PC-9 (cell line): ENCODE measurements around the gene CDH10. TPM values are rescaled to one million over a fixed set of nuclear protein-coding genes. Genes with fewer than 3 reads are reported as not detected.

Source experiments
- BruUV-seq: library from RNA; stranded (reverse); fragments of 400-500 nt; replicated peaks from 2 replicates; lab custom pipeline; 2021; lab: Mats Ljungman, UMichigan
- CTCF ChIA-PET: fragments of 300-600 bp; sonication (Branson Sonifier 250); formaldehyde crosslinking; loops from one replicate; lab custom pipeline; 2022; ENCODE audit warnings: antibody characterized with exemption; lab: Charles Lee
- POLR2A ChIA-PET: fragments of 300-600 bp; sonication (Branson Sonifier 250); formaldehyde crosslinking; loops from one replicate; lab custom pipeline; 2022; ENCODE audit warnings: antibody characterized with exemption; ENCODE audit not compliant: unreplicated experiment; lab: Charles Lee
- DNase-seq, 2 experiments: peaks; one replicate each; pipeline versions ENCODE4 v3.0.0 to v3.0.0-alpha.2; 2015 to 2022; ENCODE audit warnings: mixed read lengths in 1 of 2
- H2AFZ ChIP-seq: fragments of 200-600 bp; sonication (generic); 2 replicates; pipeline ENCODE4 v1.8.1; 2017; ENCODE audit warnings: antibody characterized with exemption
- H3F3A ChIP-seq: fragments of 200-600 bp; sonication (generic); 2 replicates; pipeline ENCODE4 v1.8.1; 2017; ENCODE audit warnings: antibody characterized with exemption, mild to moderate bottlenecking, low read depth; ENCODE audit not compliant: insufficient read depth
- H3K27ac ChIP-seq: fragments of 200-600 bp; sonication (generic); 2 replicates; pipeline ENCODE4 v1.6.1; 2016; ENCODE audit warnings: mixed run types
- H3K27me3 ChIP-seq: fragments of 200-600 bp; sonication (generic); 2 replicates; pipeline ENCODE4 v1.6.1; 2016; ENCODE audit warnings: low read depth, mixed run types; ENCODE audit not compliant: insufficient read depth
- H3K36me3 ChIP-seq: fragments of 200-600 bp; sonication (generic); 2 replicates; pipeline ENCODE4 v1.6.1; 2016; ENCODE audit warnings: low read depth, mixed run types
- H3K4me1 ChIP-seq: fragments of 200-600 bp; sonication (generic); replicated peaks from 2 replicates; pipeline ENCODE4 v1.6.1; 2016; ENCODE audit warnings: mixed run types; ENCODE audit not compliant: insufficient read depth
- H3K4me2 ChIP-seq: fragments of 200-600 bp; sonication (generic); 2 replicates; pipeline ENCODE4 v1.6.1; 2017; ENCODE audit warnings: mixed run types
- H3K4me3 ChIP-seq: fragments of 200-600 bp; sonication (generic); 2 replicates; pipeline ENCODE4 v1.6.1; 2016; ENCODE audit warnings: mixed run types
- H3K79me2 ChIP-seq: fragments of 200-600 bp; sonication (generic); 2 replicates; pipeline ENCODE4 v1.6.1; 2017; ENCODE audit warnings: low read depth, mixed run types
- H3K9me2 ChIP-seq: fragments of 200-600 bp; sonication (generic); 2 replicates; pipeline ENCODE4 v1.8.1; 2017; ENCODE audit warnings: mild to moderate bottlenecking; ENCODE audit not compliant: insufficient read depth
- H3K9me3 ChIP-seq: fragments of 200-600 bp; sonication (generic); 2 replicates; pipeline ENCODE4 v1.8.1; 2016; ENCODE audit warnings: low read depth; ENCODE audit not compliant: insufficient read depth
- H4K20me1 ChIP-seq: fragments of 200-600 bp; sonication (generic); 2 replicates; pipeline ENCODE4 v1.8.1; 2017; ENCODE audit not compliant: insufficient read depth
- CTCF ChIP-seq: fragments of 200-600 bp; sonication (generic); conservative IDR thresholded peaks from 2 replicates; pipeline ENCODE4 v1.6.1; 2017; ENCODE audit warnings: mixed run types, antibody characterized with exemption, mild to moderate bottlenecking, moderate library complexity
- EZH2 ChIP-seq: fragments of 200-600 bp; sonication (generic); IDR thresholded peaks from 2 replicates; pipeline ENCODE4 v1.8.0; 2017; ENCODE audit warnings: antibody characterized with exemption, low read depth
- intact Hi-C: fragments of 100-400 bp; cut with micrococcal nuclease; formaldehyde crosslinking; loops from one replicate; pipeline ENCODE4 v1.10.0; 2022; ENCODE audit not compliant: unreplicated experiment
- total RNA-seq: library from RNA; stranded (reverse); gene quantifications from 2 replicates; pipeline ENCODE4 v1.2.3, GENCODE V29; 2021

The CDH10 gene
- total RNA-seq, 1 experiment from 2014 or later = 0.20 TPM

DNA sequence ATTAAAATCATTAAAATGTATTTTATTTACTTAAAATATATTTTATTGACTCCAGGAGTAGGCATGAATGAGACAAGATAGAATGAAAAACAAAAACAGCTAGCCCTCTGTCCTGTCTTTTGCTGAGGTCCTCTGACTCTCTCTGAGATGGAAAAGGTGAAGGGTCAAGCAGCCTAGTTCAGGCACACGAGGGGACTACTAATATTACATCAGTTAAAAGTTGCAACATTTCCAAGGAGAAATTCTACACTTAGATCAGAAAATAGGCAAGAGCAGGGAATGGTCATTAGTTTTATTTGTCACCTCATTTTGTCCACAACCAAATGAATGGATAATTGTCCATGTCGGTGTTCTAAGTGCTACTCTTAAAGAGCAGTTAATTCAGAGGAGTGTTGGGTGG lies 148.5 kb downstream of the CDH10 start:
- CTCF ChIA-PET = no interaction called here
- TF ChIP-seq CTCF (no peak), EZH2 (no peak)
- Histone ChIP-seq H2AFZ (no peak overlapping the region), H3K27me3 (no peaks in the 10 kb centered on the region), H3K4me1 (no peaks in the 10 kb centered on the region), H3K9me3 (no peaks in the 10 kb centered on the region), H3K4me2 (no peak overlapping the region), H3K36me3 (no peaks in the 10 kb centered on the region), H3K4me3 (no peak overlapping the region), H3K27ac (no peak overlapping the region), H3K79me2 (no peaks in the 10 kb centered on the region), H4K20me1 (no peaks in the 10 kb centered on the region), H3F3A (no peaks in the 10 kb centered on the region), H3K9me2 (no peaks in the 10 kb centered on the region)
- POLR2A ChIA-PET = no interaction called here
- DNase-seq = no peak
- intact Hi-C loops = no loop called here
- no TSS peak for BruUV-seq

DNA sequence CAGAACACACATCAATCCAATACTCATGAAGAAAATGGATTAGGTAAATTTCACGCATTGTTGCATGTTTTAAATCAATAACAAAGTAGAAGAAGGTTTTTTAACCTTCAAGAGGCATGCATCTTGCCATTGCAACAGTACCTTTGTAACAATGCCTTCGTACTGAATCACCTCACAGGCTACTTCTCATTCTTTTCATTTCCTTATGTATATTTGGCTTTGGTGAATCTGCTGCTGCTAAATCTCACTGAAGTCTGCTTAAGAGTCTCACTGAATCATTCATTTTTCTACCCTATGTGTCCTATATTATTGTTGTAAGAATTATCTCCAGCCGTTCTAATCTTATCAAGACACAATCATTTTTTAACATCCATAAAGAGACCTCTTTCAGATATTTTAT lies 152.5 kb downstream of the CDH10 start:
- no TSS peak for BruUV-seq
- no peaks in the 10 kb centered on the region for H3K9me3 ChIP-seq
- no peaks in the 10 kb centered on the region for H3K4me1 ChIP-seq
- no peaks in the 10 kb centered on the region for H3K79me2 ChIP-seq
- no peaks in the 10 kb centered on the region for H3K36me3 ChIP-seq
- H3F3A ChIP-seq = no peaks in the 10 kb centered on the region
- peak in 1 of 2 experiments; percentile 36 for DNase-seq
- no peaks in the 10 kb centered on the region for H3K27me3 ChIP-seq
- H3K9me2 ChIP-seq = no peaks in the 10 kb centered on the region
- no peak overlapping the region for H2AFZ ChIP-seq
- H3K27ac ChIP-seq = no peak overlapping the region
- no peaks in the 10 kb centered on the region for H4K20me1 ChIP-seq
- ChIA-PET CTCF (no interaction called here), POLR2A (no interaction called here)
- no peak overlapping the region for H3K4me3 ChIP-seq
- TF ChIP-seq EZH2 (no peak), CTCF (no peak)
- H3K4me2 ChIP-seq = no peak overlapping the region
- intact Hi-C loops = no loop called here

GRCh38 chr5:24491490-24491889 lies 153.3 kb downstream of the CDH10 start:
- no peaks in the 10 kb centered on the region for H3K9me3 ChIP-seq
- H3K4me2 ChIP-seq = no peak overlapping the region
- ChIA-PET POLR2A (no interaction called here), CTCF (no interaction called here)
- no peaks in the 10 kb centered on the region for H3K9me2 ChIP-seq
- no peaks in the 10 kb centered on the region for H3K4me1 ChIP-seq
- H2AFZ ChIP-seq = no peak overlapping the region
- DNase-seq = no peak
- no peak overlapping the region for H3K4me3 ChIP-seq
- TF ChIP-seq EZH2 = no peak
- no peak for TF ChIP-seq CTCF
- no peaks in the 10 kb centered on the region for H3F3A ChIP-seq
- no TSS peak for BruUV-seq
- intact Hi-C loops = no loop called here
- no peaks in the 10 kb centered on the region for H3K36me3 ChIP-seq
- H3K27me3 ChIP-seq = no peaks in the 10 kb centered on the region
- H3K27ac ChIP-seq = no peak overlapping the region
- no peaks in the 10 kb centered on the region for H3K79me2 ChIP-seq
- no peaks in the 10 kb centered on the region for H4K20me1 ChIP-seq
